OCI-LY7 (cell line): ENCODE measurements around the gene VIPR2.

Source experiments
- EZH2phosphoT487 ChIP-seq: fragments of 200-600 bp; sonication (generic); IDR thresholded peaks from 2 replicates; pipeline ENCODE4 v1.6.1; 2018; ENCODE audit warnings: low read depth, borderline replicate concordance, mild to moderate bottlenecking, mixed run types, antibody characterized with exemption, low read length, moderate library complexity, mixed read lengths
- TF ChIP-seq, protein P1 (sequence below): fragments of 200-600 bp; sonication (generic); conservative IDR thresholded peaks from 2 replicates; pipeline ENCODE4 v1.5.1; 2014; ENCODE audit warnings: mild to moderate bottlenecking, antibody characterized with exemption, low read length, moderate library complexity, mixed read lengths

DNA sequence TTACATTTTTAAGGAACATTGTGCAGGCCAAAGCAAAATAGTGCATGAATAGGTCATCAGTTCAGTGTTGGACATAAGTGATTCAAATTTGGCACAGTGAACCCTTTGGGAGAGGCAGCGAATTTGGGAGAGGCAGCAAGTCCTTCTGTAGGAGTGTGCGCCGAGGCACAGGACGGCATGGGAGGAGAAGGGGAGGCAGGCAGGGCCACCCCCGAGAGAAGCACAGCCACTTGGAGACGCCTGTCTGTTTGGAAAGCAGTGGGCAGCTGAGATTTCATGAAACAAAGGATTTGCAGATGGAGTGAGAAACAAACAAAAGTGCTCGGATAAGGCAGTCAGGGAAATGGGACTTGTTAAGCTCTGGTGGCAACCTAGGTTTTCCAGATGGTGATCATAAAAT, 30.6 kb downstream of the VIPR2 start:
- TF ChIP-seq, protein P1, sequence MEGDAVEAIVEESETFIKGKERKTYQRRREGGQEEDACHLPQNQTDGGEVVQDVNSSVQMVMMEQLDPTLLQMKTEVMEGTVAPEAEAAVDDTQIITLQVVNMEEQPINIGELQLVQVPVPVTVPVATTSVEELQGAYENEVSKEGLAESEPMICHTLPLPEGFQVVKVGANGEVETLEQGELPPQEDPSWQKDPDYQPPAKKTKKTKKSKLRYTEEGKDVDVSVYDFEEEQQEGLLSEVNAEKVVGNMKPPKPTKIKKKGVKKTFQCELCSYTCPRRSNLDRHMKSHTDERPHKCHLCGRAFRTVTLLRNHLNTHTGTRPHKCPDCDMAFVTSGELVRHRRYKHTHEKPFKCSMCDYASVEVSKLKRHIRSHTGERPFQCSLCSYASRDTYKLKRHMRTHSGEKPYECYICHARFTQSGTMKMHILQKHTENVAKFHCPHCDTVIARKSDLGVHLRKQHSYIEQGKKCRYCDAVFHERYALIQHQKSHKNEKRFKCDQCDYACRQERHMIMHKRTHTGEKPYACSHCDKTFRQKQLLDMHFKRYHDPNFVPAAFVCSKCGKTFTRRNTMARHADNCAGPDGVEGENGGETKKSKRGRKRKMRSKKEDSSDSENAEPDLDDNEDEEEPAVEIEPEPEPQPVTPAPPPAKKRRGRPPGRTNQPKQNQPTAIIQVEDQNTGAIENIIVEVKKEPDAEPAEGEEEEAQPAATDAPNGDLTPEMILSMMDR = no peak
- no peak for TF ChIP-seq EZH2phosphoT487
